ENCODE results near the gene MPHOSPH6. TPM values are rescaled to one million over a fixed set of nuclear protein-coding genes. Genes with fewer than 3 reads are reported as not detected.

The MPHOSPH6 gene
- total RNA-seq, 3 donors from 2014 or later: 16.4 to 23.8 (median 20.8) TPM

DNA sequence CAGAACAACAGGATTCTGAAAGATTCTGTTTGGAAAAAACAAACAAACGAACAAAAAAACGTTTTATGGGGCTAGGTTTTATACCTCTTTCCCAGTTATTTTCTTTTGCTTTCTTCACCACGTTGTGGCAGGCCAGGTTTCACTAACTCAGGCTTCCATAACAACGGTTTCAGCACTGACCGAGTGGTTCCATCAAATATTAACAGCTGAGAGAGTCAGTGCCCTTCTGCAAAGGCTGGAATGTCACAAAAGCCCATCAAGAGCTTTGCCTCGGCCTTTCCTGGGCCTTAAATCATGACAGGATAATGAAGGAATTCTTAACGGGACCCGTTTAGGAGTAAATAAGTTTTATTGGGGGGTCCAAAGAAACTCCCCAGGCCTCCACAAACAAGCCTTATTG lies 34.2 kb downstream of the MPHOSPH6 start:
- intact Hi-C loops (cut with DNase I, micrococcal nuclease): no loop called here
- no peaks in the 10 kb centered on the region for H3K36me3 ChIP-seq (ENCODE audit: low read depth)
- TF ChIP-seq, protein P1, sequence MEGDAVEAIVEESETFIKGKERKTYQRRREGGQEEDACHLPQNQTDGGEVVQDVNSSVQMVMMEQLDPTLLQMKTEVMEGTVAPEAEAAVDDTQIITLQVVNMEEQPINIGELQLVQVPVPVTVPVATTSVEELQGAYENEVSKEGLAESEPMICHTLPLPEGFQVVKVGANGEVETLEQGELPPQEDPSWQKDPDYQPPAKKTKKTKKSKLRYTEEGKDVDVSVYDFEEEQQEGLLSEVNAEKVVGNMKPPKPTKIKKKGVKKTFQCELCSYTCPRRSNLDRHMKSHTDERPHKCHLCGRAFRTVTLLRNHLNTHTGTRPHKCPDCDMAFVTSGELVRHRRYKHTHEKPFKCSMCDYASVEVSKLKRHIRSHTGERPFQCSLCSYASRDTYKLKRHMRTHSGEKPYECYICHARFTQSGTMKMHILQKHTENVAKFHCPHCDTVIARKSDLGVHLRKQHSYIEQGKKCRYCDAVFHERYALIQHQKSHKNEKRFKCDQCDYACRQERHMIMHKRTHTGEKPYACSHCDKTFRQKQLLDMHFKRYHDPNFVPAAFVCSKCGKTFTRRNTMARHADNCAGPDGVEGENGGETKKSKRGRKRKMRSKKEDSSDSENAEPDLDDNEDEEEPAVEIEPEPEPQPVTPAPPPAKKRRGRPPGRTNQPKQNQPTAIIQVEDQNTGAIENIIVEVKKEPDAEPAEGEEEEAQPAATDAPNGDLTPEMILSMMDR (IDR thresholded peaks at IDR 0.05): no peak
- no peaks in the 10 kb centered on the region for H3K4me1 ChIP-seq (ENCODE audit: low read depth)
- H3K9me3 ChIP-seq: no peaks in the 10 kb centered on the region
- no peak overlapping the region for H3K4me3 ChIP-seq
- no peak for ATAC-seq
- no peak for DNase-seq

DNA sequence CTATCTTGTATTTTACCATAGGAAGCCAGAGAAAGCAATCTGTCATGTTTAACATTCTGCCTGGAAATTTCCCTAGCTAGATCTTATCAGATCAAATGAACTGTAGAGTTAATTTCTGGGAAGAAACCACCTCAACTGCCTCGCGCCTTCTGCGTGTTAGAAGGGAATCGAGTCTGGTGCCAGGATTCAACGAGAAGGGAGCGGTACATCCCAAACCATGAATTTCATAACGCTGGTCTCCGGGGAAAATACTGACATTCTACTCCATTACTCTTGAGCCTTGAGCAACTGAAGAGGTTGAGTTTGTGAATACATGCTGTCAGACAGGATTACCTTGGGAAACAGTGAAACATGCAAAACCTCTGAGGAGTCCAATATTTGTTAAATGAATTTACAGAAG lies 35.2 kb downstream of the MPHOSPH6 start:
- intact Hi-C loops (cut with DNase I, micrococcal nuclease): no loop called here
- ATAC-seq: no peak
- TF ChIP-seq, protein P1 (IDR thresholded peaks at IDR 0.05): no peak

DNA sequence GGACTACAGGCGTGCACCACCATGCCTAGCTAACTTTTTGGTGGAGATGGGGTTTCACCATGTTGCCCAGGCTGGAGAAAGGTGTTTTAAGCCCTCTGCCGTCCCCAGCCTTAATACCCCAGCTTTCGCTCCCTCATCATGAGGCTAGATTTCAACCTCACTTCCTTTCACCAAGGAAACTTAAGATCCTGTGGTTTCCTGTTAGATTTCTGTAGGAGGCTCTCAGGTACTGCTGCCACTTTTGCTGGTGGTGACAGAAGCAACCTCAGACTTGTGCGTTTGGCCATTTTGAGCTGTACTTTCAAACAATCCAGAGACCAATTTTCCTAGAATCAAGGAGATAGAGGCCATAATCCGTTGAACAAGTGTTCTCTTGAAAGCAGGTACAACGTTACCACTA lies 36.2 kb downstream of the MPHOSPH6 start:
- DNase-seq (no peak), ATAC-seq (no peak)
- Histone ChIP-seq H3K36me3 (ENCODE audit: low read depth) (no peaks in the 10 kb centered on the region), H3K4me3 (no peak overlapping the region), H3K9me3 (no peaks in the 10 kb centered on the region), H3K4me1 (ENCODE audit: low read depth) (no peaks in the 10 kb centered on the region)
- TF ChIP-seq, protein P1 (IDR thresholded peaks at IDR 0.05): no peak
- intact Hi-C loops (cut with DNase I, micrococcal nuclease): no loop called here

More for the DNA sequence above, 35.2 kb downstream of the MPHOSPH6 start:
- Histone ChIP-seq H3K4me1 (ENCODE audit: low read depth) (no peaks in the 10 kb centered on the region), H3K9me3 (no peaks in the 10 kb centered on the region), H3K36me3 (ENCODE audit: low read depth) (no peaks in the 10 kb centered on the region), H3K4me3 (no peak overlapping the region)
- no peak for DNase-seq

DNA sequence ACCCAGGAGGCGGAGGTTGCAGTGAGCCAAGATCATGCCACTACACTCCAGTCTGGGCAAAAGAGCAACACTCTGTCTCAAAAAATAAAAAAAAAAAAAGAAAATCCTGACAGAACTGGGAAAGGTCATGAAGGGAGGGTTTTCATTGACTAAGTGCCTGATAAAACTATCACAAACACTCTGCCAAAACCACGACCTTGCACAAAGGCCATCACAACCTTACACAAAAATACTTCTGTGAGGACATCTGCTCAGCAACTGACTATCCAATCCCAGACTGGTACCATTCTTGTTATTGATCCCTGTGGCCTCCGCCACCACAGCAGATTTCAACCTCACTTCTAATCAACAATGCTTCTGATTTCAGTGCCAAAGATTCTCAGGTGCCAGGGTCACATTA lies 40.1 kb downstream of the MPHOSPH6 start:
- Histone ChIP-seq H3K9me3 (no peaks in the 10 kb centered on the region), H3K4me1 (ENCODE audit: low read depth) (no peaks in the 10 kb centered on the region), H3K4me3 (no peak overlapping the region), H3K36me3 (ENCODE audit: low read depth) (no peaks in the 10 kb centered on the region)
- DNase-seq (no peak), ATAC-seq (no peak)
- intact Hi-C loops (cut with DNase I, micrococcal nuclease): no loop called here
- TF ChIP-seq, protein P1 (IDR thresholded peaks at IDR 0.05): no peak

DNA sequence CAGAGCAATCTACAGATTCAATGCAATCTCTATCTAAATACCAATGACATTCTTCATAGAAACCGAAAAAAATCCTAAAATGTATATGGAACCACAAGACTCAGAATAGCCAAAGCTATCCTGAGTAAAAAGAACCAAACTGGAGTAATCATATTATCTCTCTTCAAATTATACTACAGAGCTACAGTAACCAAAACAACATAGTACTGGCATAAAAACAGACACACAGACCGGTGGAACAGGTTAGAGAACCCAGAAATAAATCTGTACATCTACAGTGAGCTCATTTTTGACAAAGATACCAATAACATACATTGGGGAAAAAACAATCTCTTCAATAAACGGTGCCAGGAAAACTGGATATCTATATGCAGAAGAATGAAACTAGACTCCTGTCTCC lies 45.4 kb downstream of the MPHOSPH6 start:
- TF ChIP-seq, protein P1 (IDR thresholded peaks at IDR 0.05): no peak
- ATAC-seq: no peak
- Histone ChIP-seq H3K4me1 (ENCODE audit: low read depth) (no peaks in the 10 kb centered on the region), H3K9me3 (no peaks in the 10 kb centered on the region), H3K36me3 (ENCODE audit: low read depth) (no peaks in the 10 kb centered on the region), H3K4me3 (no peak overlapping the region)
- DNase-seq: no peak
- intact Hi-C loops (cut with DNase I, micrococcal nuclease): no loop called here

DNA sequence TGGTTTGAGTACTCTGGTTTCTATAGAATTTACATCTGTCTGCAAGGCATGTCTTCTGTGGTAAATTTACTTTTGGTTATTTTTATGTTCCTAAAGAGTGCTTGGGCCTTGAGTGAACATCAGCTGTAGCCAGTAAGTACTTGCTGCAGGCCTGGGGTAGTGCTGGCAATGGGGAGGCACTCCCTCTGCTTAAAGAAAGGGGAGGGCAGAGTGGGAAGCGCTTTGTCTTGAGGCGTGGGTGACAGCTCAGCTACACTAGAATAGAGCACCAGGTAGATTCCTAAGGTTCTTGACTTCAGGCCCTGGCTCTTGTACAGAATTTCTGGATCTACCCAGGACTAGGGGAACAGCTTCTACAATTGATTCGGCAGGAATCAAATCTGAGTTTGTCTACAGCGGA lies 50.6 kb downstream of the MPHOSPH6 start:
- no peak for ATAC-seq
- intact Hi-C loops (cut with DNase I, micrococcal nuclease): no loop called here

More for the DNA sequence above, 50.6 kb downstream of the MPHOSPH6 start:
- Histone ChIP-seq H3K4me3 (no peak overlapping the region), H3K4me1 (ENCODE audit: low read depth) (no peaks in the 10 kb centered on the region), H3K9me3 (no peaks in the 10 kb centered on the region), H3K36me3 (ENCODE audit: low read depth) (no peaks in the 10 kb centered on the region)
- TF ChIP-seq, protein P1 (IDR thresholded peaks at IDR 0.05): no peak
- no peak for DNase-seq
